SK-N-SH treated with all-trans-retinoic acid at 6 μM for 48 hours (cell line): Measurements from ENCODE around the gene CORO1C.

Experiments
- ATAC-seq: fragments of 200-7000 bp; cut with Tn5 transposase; 3 replicates; pipeline ENCODE4 v1.9.1; 2020; ENCODE audit warnings: mild to moderate bottlenecking, moderate library complexity
- ARNTL ChIP-seq: fragments of 450-650 bp; formaldehyde crosslinking; IDR thresholded peaks from 2 replicates; pipeline ENCODE4 v1.5.0; 2020; ENCODE audit warnings: low read depth, mild to moderate bottlenecking, moderate library complexity, borderline replicate concordance
- CREB5 ChIP-seq: fragments of 250-450 bp; sonication (Bioruptor Pico); IDR thresholded peaks from 2 replicates; pipeline ENCODE4 v1.5.1; 2020; ENCODE audit warnings: low read depth, mild to moderate bottlenecking, moderate library complexity
- CSDC2 ChIP-seq: fragments of 250-450 bp; sonication (Bioruptor Pico); IDR thresholded peaks from 2 replicates; pipeline ENCODE4 v1.5.0; 2020; ENCODE audit warnings: mild to moderate bottlenecking, moderate library complexity
- ESRRG ChIP-seq: fragments of 250-450 bp; sonication (Bioruptor Pico); IDR thresholded peaks from 2 replicates; pipeline ENCODE4 v1.6.1; 2021; ENCODE audit warnings: mild to moderate bottlenecking
- GLIS3 ChIP-seq: fragments of 250-450 bp; sonication (Bioruptor Pico); IDR thresholded peaks from 2 replicates; pipeline ENCODE4 v1.5.0; 2020; ENCODE audit warnings: mild to moderate bottlenecking, moderate library complexity
- RARB ChIP-seq: fragments of 250-450 bp; sonication (Bioruptor Pico); IDR thresholded peaks from 2 replicates; pipeline ENCODE4 v1.8.0; 2021; ENCODE audit warnings: mild to moderate bottlenecking, moderate library complexity
- TCF4 ChIP-seq: fragments of 250-450 bp; sonication (Bioruptor Pico); IDR thresholded peaks from 2 replicates; pipeline ENCODE4 v1.8.0; 2021; ENCODE audit warnings: mild to moderate bottlenecking, moderate library complexity, borderline replicate concordance
- ZFP3 ChIP-seq: fragments of 250-450 bp; sonication (Bioruptor Pico); IDR thresholded peaks from 2 replicates; pipeline ENCODE4 v1.5.0; 2020; ENCODE audit warnings: mild to moderate bottlenecking, moderate library complexity
- ZFP30 ChIP-seq: fragments of 450-650 bp; formaldehyde crosslinking; IDR thresholded peaks from 2 replicates; pipeline ENCODE4 v1.5.0; 2022; ENCODE audit warnings: mild to moderate bottlenecking, moderate library complexity
- ZNF565 ChIP-seq: fragments of 450-650 bp; formaldehyde crosslinking; conservative IDR thresholded peaks from 2 replicates; pipeline ENCODE4 v1.5.0; 2020; ENCODE audit warnings: low read depth, mild to moderate bottlenecking, moderate library complexity
- ZNF70 ChIP-seq: fragments of 450-650 bp; formaldehyde crosslinking; IDR thresholded peaks from 2 replicates; pipeline ENCODE4 v1.5.0; 2020; ENCODE audit warnings: mild to moderate bottlenecking, moderate library complexity
- ZNF8 ChIP-seq: fragments of 450-650 bp; formaldehyde crosslinking; IDR thresholded peaks from 2 replicates; pipeline ENCODE4 v1.5.0; 2020; ENCODE audit warnings: mild to moderate bottlenecking, moderate library complexity
- TF ChIP-seq, protein P1 (sequence below): fragments of 250-450 bp; sonication (Bioruptor Pico); IDR thresholded peaks from 2 replicates; pipeline ENCODE4 v1.5.1; 2021; ENCODE audit warnings: mild to moderate bottlenecking, moderate library complexity
- TF ChIP-seq, protein P2 (sequence below): fragments of 250-450 bp; sonication (Bioruptor Pico); IDR thresholded peaks from 2 replicates; pipeline ENCODE4 v1.5.0; 2020; ENCODE audit warnings: mild to moderate bottlenecking, moderate library complexity
- TF ChIP-seq, protein P3 (sequence below): fragments of 250-450 bp; sonication (Bioruptor Pico); IDR thresholded peaks from 2 replicates; pipeline ENCODE4 v1.8.0; 2021; ENCODE audit warnings: low read depth, mild to moderate bottlenecking, moderate library complexity, borderline replicate concordance

The CORO1C gene

DNA sequence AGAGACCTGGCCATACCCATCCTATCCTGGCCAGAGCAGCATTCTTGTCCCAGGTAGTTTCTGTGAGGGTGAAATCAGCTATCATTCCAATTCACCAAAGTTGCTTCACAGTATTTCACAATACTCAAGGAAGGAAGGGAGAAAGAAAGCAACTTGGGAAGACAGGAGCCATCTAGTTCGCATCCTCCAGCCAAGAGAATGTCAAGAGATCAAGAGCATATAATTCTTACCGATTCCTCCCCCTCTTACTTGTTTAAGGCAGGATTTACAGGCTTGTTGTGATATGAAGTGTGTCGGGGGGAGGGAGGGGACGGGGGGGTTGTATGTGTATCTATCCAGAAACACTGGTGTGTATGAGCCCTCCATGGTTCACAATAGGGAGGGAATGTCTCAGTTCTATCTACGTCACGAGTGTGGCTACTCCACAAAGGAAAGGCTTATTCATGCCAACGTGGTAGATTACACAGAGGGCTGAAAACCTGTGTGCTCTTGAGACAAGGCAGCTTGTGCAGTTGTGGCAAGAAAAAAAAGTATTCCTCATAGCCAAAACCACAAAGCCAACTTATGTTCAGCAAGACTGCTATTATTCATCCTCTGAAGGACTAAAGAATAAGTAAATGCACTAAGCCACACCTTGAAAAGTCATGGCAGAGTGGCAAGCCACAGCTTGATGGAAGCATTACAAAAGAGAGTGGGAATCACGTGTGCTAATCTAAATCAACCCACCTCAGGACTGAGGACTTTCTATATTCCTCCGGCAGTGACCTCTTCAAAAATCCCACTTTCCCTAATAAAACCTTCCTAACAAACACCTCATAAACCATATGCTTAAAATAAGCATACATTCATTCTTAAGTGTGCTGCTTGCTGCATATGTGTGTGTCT is 35.0 kb downstream of the CORO1C start:
- no peak; the same call in none of the 3 replicates for ATAC-seq
- TF ChIP-seq ZFP30 (CRISPR knock-in tag) = no peak
- no peak for TF ChIP-seq TCF4 (CRISPR knock-in tag)
- no peak for TF ChIP-seq ESRRG (CRISPR knock-in tag)
- TF ChIP-seq, protein P1, sequence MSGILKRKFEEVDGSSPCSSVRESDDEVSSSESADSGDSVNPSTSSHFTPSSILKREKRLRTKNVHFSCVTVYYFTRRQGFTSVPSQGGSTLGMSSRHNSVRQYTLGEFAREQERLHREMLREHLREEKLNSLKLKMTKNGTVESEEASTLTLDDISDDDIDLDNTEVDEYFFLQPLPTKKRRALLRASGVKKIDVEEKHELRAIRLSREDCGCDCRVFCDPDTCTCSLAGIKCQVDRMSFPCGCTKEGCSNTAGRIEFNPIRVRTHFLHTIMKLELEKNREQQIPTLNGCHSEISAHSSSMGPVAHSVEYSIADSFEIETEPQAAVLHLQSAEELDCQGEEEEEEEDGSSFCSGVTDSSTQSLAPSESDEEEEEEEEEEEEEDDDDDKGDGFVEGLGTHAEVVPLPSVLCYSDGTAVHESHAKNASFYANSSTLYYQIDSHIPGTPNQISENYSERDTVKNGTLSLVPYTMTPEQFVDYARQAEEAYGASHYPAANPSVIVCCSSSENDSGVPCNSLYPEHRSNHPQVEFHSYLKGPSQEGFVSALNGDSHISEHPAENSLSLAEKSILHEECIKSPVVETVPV (CRISPR knock-in tag) = no peak
- TF ChIP-seq, protein P2, sequence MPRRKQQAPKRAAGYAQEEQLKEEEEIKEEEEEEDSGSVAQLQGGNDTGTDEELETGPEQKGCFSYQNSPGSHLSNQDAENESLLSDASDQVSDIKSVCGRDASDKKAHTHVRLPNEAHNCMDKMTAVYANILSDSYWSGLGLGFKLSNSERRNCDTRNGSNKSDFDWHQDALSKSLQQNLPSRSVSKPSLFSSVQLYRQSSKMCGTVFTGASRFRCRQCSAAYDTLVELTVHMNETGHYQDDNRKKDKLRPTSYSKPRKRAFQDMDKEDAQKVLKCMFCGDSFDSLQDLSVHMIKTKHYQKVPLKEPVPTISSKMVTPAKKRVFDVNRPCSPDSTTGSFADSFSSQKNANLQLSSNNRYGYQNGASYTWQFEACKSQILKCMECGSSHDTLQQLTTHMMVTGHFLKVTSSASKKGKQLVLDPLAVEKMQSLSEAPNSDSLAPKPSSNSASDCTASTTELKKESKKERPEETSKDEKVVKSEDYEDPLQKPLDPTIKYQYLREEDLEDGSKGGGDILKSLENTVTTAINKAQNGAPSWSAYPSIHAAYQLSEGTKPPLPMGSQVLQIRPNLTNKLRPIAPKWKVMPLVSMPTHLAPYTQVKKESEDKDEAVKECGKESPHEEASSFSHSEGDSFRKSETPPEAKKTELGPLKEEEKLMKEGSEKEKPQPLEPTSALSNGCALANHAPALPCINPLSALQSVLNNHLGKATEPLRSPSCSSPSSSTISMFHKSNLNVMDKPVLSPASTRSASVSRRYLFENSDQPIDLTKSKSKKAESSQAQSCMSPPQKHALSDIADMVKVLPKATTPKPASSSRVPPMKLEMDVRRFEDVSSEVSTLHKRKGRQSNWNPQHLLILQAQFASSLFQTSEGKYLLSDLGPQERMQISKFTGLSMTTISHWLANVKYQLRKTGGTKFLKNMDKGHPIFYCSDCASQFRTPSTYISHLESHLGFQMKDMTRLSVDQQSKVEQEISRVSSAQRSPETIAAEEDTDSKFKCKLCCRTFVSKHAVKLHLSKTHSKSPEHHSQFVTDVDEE (CRISPR knock-in tag) = no peak

- no peak for TF ChIP-seq ZNF70 (CRISPR knock-in tag)
- TF ChIP-seq RARB = no peak
- no peak for TF ChIP-seq TCF4 (CRISPR knock-in tag)
- TF ChIP-seq ZNF565 (CRISPR knock-in tag) = no peak
- ATAC-seq = no peak
Observed at GRCh38 chr12:108694812-108695278, 36.5 kb downstream of the CORO1C start.

- no peak for ATAC-seq
- TF ChIP-seq ZNF8 (CRISPR knock-in tag) = no peak
- TF ChIP-seq ZFP30 (CRISPR knock-in tag) = no peak
- TF ChIP-seq, protein P3, sequence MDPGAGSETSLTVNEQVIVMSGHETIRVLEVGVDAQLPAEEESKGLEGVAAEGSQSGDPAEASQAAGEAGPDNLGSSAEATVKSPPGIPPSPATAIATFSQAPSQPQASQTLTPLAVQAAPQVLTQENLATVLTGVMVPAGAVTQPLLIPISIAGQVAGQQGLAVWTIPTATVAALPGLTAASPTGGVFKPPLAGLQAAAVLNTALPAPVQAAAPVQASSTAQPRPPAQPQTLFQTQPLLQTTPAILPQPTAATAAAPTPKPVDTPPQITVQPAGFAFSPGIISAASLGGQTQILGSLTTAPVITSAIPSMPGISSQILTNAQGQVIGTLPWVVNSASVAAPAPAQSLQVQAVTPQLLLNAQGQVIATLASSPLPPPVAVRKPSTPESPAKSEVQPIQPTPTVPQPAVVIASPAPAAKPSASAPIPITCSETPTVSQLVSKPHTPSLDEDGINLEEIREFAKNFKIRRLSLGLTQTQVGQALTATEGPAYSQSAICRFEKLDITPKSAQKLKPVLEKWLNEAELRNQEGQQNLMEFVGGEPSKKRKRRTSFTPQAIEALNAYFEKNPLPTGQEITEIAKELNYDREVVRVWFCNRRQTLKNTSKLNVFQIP (CRISPR knock-in tag) = no peak
- TF ChIP-seq ZNF565 (CRISPR knock-in tag) = no peak
Observed at GRCh38 chr12:108693751-108694150, 37.6 kb downstream of the CORO1C start.

DNA sequence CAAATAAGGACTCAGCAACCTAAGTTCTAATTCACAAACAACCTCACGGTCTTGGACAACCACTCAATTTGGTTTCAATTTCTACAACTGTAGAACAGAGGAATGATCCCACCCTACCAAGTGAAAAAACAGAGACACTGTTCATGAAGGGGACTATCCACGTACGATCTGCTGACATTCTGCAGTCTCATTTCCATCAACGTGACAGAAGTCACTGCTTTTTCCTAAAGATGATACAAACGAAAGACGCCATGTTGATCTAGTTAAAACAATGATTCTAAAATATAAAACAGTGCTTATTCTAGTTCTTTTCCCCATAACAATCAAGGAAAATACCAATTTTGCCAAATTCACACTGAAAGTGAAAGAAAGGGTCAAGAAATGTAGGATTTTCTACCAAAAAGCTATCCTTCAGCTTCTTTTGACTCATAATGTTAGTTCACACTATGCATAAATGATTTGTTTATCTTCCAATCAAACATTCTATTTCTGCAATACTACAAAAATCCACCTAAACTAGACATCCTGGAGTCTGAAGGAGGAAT is 38.1 kb downstream of the CORO1C start:
- ATAC-seq = no peak
- TF ChIP-seq CSDC2 (CRISPR knock-in tag) = no peak
- no peak for TF ChIP-seq RARB
- TF ChIP-seq, protein P1 (CRISPR knock-in tag) = no peak
- TF ChIP-seq ZFP3 (CRISPR knock-in tag) = no peak
- no peak for TF ChIP-seq GLIS3 (CRISPR knock-in tag)
- TF ChIP-seq, protein P2 (CRISPR knock-in tag) = no peak
- no peak for TF ChIP-seq TCF4 (CRISPR knock-in tag)
- no peak for TF ChIP-seq ARNTL (CRISPR knock-in tag)
- no peak for TF ChIP-seq CREB5 (CRISPR knock-in tag)
- TF ChIP-seq ZFP30 (CRISPR knock-in tag) = no peak
